Measurements from ENCODE around the gene CADPS.

The CADPS gene

DNA sequence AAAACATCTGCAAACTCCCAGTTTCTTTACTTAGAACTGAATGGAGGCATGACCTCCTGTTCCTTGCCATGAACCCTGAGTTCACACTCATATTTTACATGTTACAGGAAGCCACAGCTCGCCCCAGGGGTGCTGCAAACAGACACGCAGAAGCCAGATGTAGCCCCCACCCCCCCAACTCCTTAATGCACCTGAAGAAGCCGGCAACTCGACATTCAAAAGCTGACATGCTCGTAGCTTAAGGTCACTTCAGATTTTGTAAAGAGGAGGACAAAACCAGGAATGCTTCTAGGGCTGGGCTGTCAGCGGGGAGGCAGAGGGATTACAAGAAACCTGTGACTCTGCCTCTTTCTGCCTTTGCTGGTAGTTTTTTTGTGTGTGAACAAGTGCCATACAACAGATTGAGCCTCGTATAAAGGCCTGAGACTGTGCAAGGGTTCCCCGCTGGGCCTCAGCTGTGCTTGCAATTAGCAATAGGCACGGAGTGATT, 459.9 kb downstream of the CADPS start:
- Histone ChIP-seq H3K27ac (replicated peaks) (no peak overlapping the region), H3K4me3 (replicated peaks; ENCODE audit: insufficient read depth, low read length) (no peak overlapping the region), H3K27me3 (ENCODE audit: insufficient read depth, poor library complexity, severe bottlenecking) (no peaks in the 10 kb centered on the region)
- no peak for DNase-seq (ENCODE audit: low read depth in 1 of 2, low spot score in 1 of 2)
- no peak for TF ChIP-seq SPI1 (IDR thresholded peaks at IDR 0.05; ENCODE audit: borderline replicate concordance, low read depth)
- TF ChIP-seq GABPA (IDR thresholded peaks at IDR 0.05; ENCODE audit: low read depth), result no peak
- TF ChIP-seq, protein P1, sequence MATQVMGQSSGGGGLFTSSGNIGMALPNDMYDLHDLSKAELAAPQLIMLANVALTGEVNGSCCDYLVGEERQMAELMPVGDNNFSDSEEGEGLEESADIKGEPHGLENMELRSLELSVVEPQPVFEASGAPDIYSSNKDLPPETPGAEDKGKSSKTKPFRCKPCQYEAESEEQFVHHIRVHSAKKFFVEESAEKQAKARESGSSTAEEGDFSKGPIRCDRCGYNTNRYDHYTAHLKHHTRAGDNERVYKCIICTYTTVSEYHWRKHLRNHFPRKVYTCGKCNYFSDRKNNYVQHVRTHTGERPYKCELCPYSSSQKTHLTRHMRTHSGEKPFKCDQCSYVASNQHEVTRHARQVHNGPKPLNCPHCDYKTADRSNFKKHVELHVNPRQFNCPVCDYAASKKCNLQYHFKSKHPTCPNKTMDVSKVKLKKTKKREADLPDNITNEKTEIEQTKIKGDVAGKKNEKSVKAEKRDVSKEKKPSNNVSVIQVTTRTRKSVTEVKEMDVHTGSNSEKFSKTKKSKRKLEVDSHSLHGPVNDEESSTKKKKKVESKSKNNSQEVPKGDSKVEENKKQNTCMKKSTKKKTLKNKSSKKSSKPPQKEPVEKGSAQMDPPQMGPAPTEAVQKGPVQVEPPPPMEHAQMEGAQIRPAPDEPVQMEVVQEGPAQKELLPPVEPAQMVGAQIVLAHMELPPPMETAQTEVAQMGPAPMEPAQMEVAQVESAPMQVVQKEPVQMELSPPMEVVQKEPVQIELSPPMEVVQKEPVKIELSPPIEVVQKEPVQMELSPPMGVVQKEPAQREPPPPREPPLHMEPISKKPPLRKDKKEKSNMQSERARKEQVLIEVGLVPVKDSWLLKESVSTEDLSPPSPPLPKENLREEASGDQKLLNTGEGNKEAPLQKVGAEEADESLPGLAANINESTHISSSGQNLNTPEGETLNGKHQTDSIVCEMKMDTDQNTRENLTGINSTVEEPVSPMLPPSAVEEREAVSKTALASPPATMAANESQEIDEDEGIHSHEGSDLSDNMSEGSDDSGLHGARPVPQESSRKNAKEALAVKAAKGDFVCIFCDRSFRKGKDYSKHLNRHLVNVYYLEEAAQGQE (IDR thresholded peaks at IDR 0.05; ENCODE audit: insufficient replicate concordance, low read depth), result no peak
- TF ChIP-seq POLR2AphosphoS5 (IDR thresholded peaks at IDR 0.05; ENCODE audit: low read depth), result no peak
- TF ChIP-seq, protein P2, sequence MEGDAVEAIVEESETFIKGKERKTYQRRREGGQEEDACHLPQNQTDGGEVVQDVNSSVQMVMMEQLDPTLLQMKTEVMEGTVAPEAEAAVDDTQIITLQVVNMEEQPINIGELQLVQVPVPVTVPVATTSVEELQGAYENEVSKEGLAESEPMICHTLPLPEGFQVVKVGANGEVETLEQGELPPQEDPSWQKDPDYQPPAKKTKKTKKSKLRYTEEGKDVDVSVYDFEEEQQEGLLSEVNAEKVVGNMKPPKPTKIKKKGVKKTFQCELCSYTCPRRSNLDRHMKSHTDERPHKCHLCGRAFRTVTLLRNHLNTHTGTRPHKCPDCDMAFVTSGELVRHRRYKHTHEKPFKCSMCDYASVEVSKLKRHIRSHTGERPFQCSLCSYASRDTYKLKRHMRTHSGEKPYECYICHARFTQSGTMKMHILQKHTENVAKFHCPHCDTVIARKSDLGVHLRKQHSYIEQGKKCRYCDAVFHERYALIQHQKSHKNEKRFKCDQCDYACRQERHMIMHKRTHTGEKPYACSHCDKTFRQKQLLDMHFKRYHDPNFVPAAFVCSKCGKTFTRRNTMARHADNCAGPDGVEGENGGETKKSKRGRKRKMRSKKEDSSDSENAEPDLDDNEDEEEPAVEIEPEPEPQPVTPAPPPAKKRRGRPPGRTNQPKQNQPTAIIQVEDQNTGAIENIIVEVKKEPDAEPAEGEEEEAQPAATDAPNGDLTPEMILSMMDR (IDR thresholded peaks at IDR 0.05; ENCODE audit: insufficient read depth, low read length), result no peak

DNA sequence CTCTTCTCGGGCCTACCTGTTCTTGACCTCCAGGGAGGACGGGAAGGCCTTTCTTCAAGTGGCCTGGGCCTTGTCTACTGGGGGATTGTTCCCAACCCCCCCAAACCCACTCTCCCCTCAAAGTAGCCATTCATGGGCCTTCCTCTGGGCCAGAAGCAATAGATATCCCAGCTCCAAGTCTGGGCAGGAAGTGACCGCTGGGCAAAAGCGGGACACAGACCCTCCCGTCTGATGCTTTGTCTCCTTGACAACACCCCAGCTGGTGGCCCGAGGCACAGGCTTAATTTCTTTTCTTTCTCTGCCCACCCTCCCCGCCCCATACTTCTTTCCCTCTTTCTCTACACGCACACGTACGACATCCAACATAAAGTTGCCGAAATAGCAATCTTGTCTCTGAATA, 460.4 kb downstream of the CADPS start:
- no peak for TF ChIP-seq SPI1 (IDR thresholded peaks at IDR 0.05; ENCODE audit: borderline replicate concordance, low read depth)
- TF ChIP-seq, protein P2 (IDR thresholded peaks at IDR 0.05; ENCODE audit: insufficient read depth, low read length), result no peak
- TF ChIP-seq, protein P1 (IDR thresholded peaks at IDR 0.05; ENCODE audit: insufficient replicate concordance, low read depth), result no peak
- no peak overlapping the region for H3K27ac ChIP-seq (replicated peaks)
- no peak for DNase-seq (ENCODE audit: low read depth in 1 of 2, low spot score in 1 of 2)
- H3K4me3 ChIP-seq (replicated peaks; ENCODE audit: insufficient read depth, low read length), result no peak overlapping the region
- no peaks in the 10 kb centered on the region for H3K27me3 ChIP-seq (ENCODE audit: insufficient read depth, poor library complexity, severe bottlenecking)

GRCh38 chr3:62413687-62414086, 461.5 kb downstream of the CADPS start:
- Histone ChIP-seq H3K4me3 (replicated peaks; ENCODE audit: insufficient read depth, low read length) (no peak overlapping the region), H3K27me3 (ENCODE audit: insufficient read depth, poor library complexity, severe bottlenecking) (no peaks in the 10 kb centered on the region), H3K27ac (replicated peaks) (no peak overlapping the region)
- no peak for DNase-seq (ENCODE audit: low read depth in 1 of 2, low spot score in 1 of 2)
- TF ChIP-seq, protein P2 (IDR thresholded peaks at IDR 0.05; ENCODE audit: insufficient read depth, low read length), result no peak
- no peak for TF ChIP-seq GABPA (IDR thresholded peaks at IDR 0.05; ENCODE audit: low read depth)
- TF ChIP-seq SPI1 (IDR thresholded peaks at IDR 0.05; ENCODE audit: borderline replicate concordance, low read depth), result no peak
- no peak for TF ChIP-seq POLR2AphosphoS5 (IDR thresholded peaks at IDR 0.05; ENCODE audit: low read depth)
- TF ChIP-seq, protein P1 (IDR thresholded peaks at IDR 0.05; ENCODE audit: insufficient replicate concordance, low read depth), result no peak
